Stimulated activated CD8-positive, alpha-beta memory T cell treated with anti-CD3 and anti-CD28 coated beads, Interleukin-15, amount 100 ng/mL, for 24 hours (primary cell): Measurements from ENCODE around the gene TGM4.

Experiments
- DNase-seq: peaks from one replicate; pipeline ENCODE4 v3.0.0-alpha.2; 2020; ENCODE audit warnings: low read depth

TGM4 gene

GRCh38 chr3:44954962-44955361, 80.6 kb downstream of the TGM4 start:
- no peak for DNase-seq

GRCh38 chr3:44955917-44956316, 81.5 kb downstream of the TGM4 start:
- DNase-seq, result no peak

- DNase-seq, result no peak
Measured at GRCh38 chr3:44957986-44958385, 83.6 kb downstream of the TGM4 start.

- no peak for DNase-seq
Measured at GRCh38 chr3:44958386-44958785, 84.0 kb downstream of the TGM4 start.

- no peak for DNase-seq
Measured at GRCh38 chr3:44960387-44961026, 86.1 kb downstream of the TGM4 start.

GRCh38 chr3:44961888-44962287, 87.5 kb downstream of the TGM4 start:
- DNase-seq, result no peak

- DNase-seq, result no peak
Measured at GRCh38 chr3:44962621-44963393, 88.4 kb downstream of the TGM4 start.

GRCh38 chr3:44963571-44964325, 89.3 kb downstream of the TGM4 start:
- no peak for DNase-seq
